GM21717 (cell line): ENCODE results near the gene TASP1.
A peak's percentile ranks its signal among the peaks of the same experiment; 100 is the strongest.
"Not testable (repeated sequence)": the region's sequence is repeated elsewhere in the genome, so short reads cannot be mapped to it uniquely, and the experiment has no call there.

Experiments used
- ATAC-seq: cut with Tn5 transposase; IDR thresholded peaks from one replicate; pipeline ENCODE4 v1.9.1; 2021; ENCODE audit warnings: mild to moderate bottlenecking, moderate library complexity; ENCODE audit not compliant: unreplicated experiment

The TASP1 gene, protein sequence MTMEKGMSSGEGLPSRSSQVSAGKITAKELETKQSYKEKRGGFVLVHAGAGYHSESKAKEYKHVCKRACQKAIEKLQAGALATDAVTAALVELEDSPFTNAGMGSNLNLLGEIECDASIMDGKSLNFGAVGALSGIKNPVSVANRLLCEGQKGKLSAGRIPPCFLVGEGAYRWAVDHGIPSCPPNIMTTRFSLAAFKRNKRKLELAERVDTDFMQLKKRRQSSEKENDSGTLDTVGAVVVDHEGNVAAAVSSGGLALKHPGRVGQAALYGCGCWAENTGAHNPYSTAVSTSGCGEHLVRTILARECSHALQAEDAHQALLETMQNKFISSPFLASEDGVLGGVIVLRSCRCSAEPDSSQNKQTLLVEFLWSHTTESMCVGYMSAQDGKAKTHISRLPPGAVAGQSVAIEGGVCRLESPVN

DNA sequence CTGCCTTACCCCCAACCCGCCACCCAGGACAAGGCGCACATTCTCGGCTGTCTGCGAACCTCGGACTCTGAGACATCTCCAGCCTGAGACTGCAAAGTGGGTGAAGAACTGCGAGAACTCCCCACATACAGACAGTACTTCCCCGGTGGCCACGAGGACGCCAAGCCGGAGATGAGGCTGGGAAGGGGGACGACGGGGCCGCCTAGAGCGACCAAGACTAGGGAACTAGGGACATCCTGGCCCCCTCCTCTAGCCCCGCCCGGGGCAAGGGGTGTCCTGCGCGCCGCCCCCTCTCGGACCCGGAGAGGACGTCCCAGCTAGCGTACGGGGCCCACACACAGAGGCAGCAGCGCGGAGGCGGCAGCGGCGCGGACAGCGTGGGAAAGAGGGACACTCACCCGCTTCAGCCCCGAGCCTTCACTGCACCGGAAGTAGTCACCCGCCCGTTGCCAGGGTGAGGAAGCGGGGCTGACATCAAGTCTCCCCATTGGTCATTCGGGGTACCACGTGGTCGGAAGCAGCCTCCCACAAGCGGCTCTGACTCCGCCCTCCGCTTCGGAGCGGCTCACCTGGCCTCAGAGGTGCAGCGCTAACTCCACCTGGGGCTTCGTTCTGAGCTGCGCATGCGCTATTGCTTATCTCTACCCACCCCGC, at the start of gene TASP1:
Gene TASP1 (minus strand): TSS at position 437 of the 654 bp plus-strand sequence. CDS start 8,854 bp downstream, outside the sequence.
- peak; percentile 100 for ATAC-seq

DNA sequence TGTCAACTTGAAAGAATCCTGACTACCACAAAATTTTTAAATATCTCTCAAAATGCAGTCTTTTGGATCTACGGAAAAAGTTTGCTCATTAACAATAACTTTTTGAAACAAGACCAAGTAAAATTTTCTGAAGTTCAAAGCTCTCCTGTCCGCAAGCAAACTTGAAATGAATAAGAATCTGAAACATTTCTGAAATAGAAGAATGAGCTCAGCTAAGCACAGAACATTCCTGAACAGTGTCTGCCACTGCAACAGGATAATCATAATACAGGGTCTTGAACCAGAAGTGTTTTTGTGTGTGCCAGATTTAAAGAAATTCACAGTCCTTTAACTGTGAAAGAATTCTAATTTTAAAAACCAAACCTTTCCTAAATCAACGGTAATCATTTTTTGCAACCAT, 49.1 kb upstream of the TASP1 start:
- ATAC-seq, result no peak

DNA sequence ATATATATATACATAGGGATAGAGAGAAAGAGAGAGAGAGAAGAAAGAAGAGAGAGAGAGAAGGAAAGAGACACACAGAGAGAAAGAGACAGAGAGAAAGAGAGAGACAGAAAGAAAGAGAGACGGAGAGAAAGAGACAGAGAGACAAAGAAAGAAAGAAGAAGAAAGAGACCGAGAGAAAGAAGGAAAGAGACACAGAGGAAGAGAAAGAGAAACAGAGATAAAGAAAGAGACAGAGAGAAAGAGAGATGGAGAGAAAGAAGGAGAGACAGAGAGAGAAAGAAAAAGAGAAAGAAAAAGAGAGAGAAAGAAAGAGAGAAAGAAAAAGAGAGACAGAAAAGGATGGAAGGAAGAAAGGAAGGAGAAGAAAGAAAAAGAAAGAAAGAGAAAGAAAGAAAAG, 46.9 kb upstream of the TASP1 start:
- no peak for ATAC-seq

DNA sequence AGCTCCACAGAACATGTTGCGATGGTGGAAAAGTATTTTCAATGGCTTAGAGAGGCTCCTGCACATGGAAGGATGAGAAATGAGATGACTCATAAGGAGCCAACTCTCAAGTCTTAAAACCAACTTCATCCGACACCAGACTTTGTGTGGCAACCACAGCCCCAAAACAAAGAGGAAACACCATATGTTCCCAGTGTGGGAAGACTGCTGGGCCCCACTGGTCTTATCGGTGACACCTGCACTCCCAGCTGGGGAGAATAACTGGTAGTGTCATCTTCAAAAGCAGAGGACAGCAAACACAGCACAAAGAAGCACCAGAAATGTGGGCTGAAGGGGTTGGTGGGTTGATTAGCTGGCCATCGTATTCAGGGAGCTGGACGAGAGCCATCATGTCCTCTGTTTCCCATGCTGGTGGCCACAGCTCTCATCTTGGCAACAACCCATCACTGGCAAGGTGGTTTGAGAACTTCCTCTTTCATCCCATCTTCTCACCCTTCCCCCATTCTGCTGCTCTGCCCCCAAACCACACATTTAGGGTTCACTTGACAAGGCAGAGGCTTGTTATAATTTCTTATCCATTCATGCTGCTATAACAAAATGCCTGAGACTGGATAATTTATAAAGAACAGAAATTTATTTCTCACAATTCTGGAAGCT, 46.0 kb upstream of the TASP1 start:
- ATAC-seq, result peak; percentile 84

DNA sequence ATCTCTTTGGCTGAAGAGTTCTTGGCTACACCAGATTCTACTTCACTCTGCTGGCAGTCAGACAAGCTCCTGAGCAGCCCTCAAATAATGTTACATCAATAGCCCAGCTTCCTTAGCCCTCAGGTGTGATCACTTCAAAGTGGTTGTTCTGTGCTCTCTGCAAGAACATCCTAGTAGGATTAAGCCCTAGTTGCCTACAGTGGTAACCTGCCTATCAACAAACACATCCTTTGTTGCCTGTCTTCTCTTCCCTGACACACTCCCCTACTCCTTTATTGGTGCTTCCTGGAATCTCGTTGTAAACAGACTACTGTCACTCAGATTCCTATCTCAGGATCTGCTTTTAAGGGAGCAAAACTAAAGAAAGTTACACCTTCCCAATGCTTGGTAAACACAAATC, 45.1 kb upstream of the TASP1 start:
- no peak for ATAC-seq

DNA sequence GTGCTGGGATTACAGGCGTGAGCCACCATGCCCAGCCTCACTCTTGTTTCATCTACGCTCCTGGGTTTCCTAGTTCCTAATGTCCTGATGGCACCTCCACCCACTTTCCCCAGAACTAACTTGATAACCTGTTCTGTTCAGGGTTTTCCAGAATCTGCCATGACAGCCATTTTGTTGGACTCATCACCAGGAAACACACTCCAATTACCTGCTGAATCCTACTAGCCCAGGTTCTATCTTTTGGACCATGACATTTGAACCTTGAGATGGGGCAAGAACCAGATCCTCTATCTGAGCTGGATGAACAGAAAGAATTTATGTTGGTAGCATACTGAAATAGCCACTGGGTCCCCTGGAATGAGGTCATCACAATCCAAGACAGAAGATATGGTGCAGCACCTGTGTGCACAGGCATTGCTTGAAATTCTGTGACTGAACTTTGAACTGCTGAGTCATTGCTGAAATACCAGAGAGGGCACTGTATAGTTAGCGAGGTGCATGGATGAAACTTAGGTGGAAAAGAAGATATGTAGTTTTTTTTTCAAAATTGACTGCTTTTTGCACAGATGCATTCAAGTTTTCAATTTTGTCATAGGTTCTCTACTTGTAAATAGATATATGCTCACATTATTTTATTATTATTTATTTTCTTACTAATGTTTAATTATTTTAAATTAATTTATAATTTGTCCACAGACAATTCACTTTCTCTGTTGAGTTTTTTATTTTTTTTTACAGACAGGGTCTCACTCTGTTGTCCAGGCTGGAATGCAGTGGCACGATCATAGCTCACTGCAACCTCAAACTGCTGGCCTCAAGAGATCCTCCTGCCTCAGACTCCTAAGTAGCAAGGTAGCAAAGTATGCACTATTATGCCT, 42.8 kb upstream of the TASP1 start:
- peak; percentile 69 for ATAC-seq

DNA sequence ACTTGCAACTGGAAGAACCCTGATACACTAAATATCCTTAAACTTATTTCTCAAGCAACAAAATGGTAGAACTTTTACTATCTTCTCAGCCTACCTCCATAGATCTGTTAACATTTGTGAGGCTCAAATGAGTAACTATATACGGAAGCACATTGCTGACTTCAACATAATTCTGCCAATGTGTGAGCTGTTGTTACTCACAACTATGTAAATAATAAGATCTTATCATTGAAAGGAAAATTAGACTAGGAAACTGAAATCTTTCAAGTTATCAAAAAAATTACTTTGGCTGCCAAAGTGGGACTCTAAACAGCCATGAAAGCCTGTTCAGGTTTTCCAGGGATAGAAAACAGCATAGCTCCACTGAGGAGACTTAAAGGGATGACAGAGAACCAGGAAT, 40.2 kb upstream of the TASP1 start:
- ATAC-seq, result no peak

DNA sequence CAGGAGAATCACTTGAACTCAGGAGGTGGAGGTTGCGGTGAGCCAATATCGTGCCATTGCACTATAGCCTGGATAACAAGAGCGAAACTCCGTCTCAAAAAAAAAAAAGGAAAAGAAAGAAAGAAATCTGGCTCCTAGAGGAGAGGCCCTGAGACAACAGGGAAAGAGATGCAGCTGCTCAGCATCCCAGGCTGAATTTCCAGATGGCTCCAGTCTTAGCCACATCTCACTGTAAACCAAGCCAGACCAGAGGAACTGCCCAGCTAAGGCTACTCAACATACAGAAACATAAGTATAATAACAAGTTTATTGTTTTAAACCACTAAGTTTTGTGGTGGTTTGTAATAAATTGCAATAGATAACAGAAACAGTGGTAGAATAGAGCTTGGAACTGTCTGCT, 38.5 kb upstream of the TASP1 start:
- ATAC-seq, result no peak

DNA sequence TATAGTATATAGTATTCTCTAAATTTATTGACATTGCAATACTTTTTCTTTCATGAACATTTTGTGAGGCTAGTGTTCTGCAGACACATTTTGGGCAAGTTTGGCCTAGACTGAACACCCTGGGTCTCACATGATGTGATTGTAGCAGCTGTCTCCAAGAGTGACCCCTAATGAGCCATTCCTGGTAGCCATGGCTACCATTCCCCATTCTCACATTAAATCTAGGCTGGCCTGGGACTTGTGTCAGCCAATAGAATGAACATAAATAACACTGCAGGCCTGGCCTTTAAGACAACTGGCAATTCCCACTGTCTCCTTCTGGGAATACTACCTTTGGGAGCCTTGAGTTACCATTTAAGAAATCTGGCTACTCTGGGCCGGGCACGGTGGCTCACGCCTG, 38.0 kb upstream of the TASP1 start:
- no peak for ATAC-seq

DNA sequence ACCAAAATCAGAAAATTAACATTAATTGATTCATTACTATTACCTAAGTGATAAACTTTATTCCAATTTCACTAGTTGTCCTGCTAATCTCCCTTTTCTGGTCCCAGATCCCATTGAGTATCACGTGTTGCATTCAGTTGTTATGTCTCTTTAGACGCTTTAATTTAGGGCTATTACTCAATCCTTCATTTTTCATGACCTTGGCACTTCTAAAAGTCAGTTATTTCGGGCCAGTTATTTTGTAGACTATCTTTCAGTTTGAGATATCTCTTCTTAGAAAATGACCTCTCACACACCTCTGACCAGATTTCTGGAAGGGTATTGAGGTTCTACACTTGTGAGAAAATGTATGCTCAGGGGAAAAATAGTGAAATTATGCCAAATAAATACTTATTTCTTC, 34.0 kb upstream of the TASP1 start:
- no peak for ATAC-seq

DNA sequence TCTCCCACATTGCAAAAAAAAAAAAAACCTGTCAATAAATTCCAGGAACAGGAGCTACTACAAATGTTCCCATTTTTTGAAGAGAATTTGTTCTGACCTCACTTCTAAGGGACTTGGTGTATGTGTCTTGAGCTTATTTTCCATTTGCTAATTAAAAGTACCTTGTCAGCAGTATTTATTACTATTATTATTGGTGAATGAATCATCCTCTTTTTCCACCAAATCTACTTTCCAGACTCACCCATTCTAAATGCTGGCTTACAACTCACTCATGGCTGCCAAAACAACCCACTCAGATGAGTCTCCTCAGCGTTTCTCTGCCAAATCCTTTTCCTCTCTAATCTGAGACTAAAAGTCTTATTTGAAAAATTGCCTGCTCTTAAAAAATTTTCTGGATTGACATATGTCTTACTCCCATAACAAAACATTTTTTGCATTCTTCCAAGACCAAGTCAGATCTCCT, 33.2 kb upstream of the TASP1 start:
- ATAC-seq, result no peak

DNA sequence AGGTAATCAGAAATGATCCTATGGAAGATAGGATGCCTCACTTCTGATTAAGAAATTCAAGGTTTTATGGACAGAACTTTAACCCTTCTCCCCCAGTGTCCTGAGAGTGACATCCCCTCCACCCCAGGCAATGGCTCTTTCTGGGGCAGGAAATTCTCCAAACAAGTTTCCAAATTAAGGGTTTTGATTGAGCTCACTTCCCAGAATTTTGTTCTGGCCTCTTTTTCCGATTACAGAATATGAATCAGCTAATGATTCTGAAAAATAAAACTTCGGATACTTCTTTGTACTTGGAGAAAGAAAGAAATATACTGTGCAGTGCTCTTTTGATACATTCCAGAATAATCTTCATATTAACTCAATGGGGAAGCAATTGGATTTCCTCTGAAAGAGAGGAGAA, 32.8 kb upstream of the TASP1 start:
- ATAC-seq, result no peak

DNA sequence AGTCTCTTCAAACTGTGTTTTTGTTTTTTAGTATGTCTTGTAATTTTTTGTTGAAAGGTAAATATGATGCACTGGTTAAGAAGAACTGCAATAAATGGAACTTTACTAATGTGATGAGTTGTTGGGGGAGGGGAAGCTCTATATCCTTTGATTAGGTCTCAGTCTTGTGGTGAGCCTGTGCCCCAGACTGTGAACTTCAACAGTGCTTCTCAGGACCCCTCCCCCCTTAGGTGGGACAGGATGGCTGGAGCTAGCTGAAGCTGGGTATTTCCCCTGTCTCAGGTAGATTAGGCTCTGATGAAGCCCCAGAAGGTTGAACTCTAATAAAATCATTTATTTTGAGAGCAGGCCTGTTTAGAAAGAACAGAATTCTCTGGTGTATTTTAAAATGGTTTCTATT, 31.4 kb upstream of the TASP1 start:
- ATAC-seq, result no peak

DNA sequence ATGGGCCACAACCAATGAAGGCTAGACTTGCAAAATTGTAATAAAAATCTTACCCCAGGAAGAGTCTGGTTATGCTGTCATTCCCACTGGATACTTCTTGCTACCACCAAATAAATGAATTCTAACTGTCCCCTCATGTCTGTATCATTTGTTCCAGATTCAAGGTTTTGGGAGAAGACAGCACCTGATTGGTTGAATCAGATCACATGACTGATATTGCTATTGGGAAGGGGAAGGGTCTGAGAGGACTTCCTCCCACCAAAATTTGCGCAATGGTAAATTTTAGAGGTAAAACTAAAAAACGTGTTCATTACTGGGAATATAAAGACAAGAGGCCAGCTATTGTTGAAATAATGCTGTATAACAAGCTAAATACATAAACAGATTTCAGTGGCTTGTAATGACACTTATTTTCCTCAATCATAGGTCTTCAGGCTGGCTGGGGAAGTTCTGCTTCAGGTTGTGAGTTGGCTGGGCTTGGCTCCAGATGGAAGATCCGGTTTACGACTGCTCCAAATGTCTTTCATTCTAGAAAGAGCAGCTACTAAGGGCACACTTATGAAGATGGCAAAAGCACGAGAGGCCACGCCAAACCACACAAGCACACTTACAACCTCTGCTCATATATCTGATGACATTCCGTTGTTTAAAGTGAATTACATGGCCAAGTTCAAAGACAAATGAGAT, 27.1 kb upstream of the TASP1 start:
- ATAC-seq, result no peak

DNA sequence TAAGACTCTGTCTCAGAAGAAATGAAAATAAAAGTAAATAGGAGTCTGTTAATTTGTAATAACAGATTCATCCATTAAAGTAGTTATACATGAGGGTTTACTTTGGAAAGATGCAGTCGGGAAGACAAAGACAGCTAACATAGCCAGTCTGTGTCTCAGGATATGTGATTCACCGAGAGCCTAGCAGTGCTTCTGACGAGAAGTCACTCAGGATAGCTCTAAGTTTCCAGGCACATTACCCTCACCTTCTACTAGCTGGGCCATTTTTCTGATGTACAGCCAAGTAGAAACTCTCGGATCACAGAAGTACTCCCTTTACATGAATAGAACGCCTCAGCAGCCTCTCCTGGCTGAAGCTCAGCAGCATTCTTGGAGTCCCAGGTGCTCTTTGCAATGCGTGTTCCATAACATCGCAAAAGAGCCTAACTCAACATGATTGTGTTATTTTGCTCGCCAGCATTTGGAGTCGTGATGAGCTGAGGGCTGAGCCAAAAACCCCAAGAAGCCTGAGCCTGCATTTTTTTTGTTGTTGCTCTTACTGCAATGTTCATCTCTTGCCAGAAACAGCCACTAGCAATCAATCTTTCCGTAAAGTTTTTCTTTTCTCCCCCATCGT, 22.4 kb upstream of the TASP1 start:
- no peak for ATAC-seq

DNA sequence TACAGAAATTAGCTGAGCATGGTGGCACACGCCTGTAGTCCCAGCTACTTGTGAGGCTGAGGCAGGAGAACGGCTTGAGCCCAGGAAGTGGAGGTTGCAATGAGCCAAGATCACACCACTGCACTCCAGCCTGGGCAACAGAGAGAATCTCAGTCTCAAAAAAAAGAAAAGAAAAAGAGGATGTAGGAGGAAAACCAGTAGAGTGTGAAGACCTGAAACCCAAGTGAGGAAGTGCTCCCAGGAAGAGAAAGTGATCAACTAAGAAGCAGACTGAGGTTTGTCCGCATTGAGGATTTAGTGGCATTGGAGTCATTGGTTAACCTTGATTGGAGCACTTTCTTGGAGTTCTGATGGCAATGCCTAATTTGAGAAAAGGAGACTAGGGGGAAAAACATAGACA, 20.6 kb upstream of the TASP1 start:
- ATAC-seq, result peak; percentile 96

DNA sequence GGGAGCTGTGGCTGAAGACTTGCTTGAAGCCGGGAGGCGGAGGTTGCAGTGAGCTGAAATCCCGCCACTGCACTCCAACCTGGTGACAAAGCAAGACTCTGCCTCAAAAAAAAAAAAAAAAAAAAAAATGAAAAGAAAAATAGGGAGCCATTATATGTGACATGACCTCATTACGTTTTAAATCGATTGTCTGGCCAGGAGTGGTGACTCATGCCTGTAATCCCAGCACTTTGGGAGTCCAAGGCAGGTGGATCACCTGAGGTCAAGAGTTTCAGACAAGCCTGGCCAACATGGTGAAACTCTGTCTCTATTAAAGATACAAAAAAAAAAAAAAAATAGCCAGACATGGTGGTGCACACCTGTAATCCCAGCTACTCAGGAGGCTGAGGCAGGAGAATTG, 19.3 kb upstream of the TASP1 start:
- ATAC-seq, result not testable (repeated sequence)

DNA sequence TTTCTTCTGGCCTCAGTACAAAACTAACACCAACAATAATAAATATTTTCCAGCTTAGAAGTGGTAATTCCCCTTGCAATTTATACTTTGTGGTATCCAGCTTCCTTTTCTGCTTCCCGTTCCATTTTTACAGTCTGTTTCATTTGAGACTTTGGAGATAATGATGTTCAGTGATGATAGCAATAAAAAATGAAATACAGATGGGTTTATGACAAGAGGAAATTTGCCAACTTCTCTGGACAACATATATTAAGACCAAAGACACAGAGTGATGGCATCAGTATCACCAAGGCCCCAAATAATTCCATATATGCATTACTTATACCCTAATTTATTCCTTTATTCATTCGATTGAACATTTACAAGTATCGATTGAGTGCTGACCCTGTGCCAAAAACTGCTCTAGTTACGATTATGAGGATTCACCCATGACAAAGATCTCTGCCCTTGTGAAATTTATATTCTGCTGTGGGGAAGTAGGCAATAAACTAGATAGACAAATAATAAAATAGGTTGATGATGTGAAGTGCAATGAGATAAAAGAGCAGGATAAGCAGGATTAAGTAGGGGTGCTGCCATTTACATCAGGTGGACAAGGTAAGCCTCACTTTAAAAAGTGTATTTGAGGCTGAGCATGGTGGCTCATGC, 18.1 kb upstream of the TASP1 start:
- ATAC-seq, result no peak

DNA sequence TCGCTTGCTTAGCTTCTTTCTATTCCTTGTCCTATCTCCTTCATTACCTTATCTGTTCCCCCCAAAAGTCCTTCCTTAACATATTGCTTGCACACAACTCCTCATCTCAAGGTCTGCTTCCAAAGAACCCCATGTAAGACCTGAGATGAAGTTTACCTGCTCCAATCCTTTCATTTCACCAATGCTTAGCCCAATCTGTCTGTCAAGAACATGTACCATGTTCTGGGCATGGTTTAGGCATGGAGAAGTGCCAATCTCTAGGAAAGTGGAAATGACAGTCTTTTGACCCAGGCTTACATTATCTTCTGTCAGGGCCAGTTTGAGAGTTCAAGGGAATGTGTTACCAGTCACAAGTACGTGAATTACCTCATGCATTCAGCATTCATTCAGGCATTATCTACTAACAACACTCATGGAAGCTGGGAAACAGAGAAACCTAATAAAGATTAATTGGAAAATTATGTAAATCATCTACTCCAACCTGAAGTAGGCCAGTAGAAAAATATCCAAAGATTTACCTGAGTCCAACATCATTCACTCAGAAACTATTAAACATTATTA, 15.8 kb upstream of the TASP1 start:
- ATAC-seq, result no peak
